HG02571 (cell line): ENCODE data around the gene NCMAP.
"Not testable (repeated sequence)": the region's sequence is repeated elsewhere in the genome, so short reads cannot be mapped to it uniquely, and the experiment has no call there.

Source experiments
- ATAC-seq: cut with Tn5 transposase; IDR thresholded peaks from one replicate; pipeline ENCODE4 v1.9.1; 2021; ENCODE audit warnings: mild to moderate bottlenecking, moderate library complexity; ENCODE audit not compliant: unreplicated experiment

The NCMAP gene

DNA sequence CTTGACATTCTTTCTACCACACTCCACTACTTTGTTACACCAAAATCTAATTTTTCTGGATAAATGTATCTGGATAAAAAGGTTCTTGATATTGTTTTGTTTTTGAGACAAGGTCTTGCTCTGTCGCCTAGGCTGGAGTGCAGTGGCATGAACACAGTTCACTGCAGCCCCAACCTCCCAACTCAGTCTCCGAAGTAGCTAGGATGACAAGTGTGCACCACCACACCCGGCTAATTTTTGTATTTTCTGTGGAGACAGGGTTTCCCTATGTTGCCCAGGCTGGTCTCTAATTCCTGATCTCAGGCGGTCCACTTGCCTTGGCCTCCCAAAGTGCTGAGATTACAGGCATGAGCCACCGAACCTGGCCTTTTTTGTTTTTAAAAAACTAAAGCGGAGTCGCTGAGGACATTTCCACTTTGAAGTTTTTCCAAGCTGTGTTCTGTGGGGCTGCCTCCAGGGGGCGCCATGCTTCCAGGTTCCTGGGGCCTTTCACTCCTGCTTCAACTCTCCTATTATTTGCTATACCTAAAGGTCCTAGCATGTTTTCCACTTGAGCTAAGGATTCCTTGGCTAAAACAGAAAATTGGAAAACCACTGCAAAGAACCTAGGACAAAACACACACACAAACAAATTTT, 14.1 kb upstream of the NCMAP start:
- no peak for ATAC-seq

DNA sequence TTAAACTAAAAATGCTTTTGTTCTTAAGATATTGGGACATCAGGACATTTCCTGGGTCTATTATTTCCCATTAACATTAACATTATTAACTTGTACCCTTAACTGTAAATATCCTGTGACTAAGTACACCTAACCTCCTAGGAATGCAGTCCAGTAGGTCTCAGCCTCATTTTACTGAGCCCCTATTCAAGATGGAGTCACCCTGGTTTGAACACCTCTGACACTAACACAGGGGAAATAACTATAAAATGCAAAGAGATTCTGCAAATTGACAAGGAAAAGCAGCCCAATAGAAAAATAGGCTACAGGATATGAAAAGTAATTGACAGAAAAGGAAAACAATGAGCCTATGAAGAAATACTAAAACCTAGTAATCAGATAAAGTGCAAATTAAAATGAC, 11.6 kb upstream of the NCMAP start:
- no peak for ATAC-seq

DNA sequence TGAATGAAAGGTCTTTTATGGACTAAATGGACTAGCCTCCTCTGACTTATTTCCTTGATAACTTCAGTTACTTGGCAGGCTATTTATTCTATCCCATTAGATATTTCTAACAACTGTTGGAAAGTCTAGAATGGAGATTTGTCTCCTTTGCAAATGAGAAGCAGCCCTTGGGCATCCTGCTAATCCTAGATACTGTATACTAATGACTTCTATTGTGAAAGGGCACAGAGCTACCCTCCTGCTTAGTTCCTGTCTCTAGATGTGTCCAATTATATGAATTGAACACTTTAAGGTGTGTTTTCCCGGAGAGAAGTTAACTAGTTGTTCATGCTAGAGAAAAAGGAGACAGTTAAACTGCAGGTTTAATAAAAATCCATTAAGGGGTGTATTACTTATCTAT, 10.2 kb upstream of the NCMAP start:
- ATAC-seq: no peak

DNA sequence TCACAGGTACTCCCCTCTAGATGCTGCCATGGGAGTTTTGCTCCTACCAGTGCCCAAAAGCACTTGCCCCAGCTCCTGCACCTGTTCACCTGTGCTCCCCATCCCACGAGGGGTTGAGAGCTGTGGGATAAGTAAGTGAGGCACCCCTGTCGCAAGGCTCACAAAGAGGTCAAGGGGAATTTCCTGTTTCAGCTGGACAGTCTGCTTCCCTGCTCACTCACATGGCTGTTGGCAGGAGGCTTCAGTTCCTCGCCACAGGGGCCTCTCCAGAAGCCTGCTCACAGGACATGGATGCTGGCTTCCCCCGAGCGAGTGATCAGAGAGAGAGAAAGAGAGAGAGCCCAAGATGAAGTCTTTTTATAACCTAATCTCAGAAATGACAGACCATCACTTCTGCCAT, 8.7 kb upstream of the NCMAP start:
- ATAC-seq: no peak

DNA sequence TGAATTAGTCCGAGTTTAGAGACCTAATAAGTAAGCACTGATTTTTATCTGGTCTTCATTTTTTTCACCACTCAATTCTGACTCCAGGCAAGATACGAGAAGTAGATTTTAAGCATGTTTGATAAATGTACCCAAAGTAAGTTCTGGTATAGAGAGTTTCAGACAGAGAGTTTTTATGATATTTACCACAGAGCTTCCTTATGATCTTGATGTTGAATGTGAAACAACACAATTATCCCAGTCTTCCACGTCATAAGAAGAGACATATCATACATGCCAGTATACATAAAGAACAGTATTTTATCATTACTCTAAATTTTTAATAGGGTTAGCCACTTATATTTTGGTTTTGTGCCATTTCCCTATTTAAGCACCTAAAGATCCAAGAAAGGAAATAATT, 7.8 kb upstream of the NCMAP start:
- no peak for ATAC-seq

DNA sequence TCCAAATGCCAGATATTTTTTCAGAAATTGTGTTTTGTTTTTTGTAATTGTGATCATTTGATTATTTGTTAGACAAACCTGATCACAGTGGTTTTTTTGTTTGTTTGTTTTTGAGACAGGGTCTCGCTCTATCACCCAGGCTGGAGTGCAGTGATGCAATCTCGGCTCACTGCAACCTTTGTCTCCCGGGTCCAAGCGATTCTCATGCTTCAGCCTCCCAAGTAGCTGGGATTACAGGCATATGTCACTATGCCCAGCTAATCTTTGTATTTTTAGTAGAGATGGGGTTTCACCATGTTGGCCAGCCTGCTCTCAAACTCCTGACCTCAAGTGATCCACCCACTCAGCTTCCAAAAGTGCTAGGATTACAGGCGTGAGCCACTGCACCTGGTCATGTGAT, 6.7 kb upstream of the NCMAP start:
- ATAC-seq: not testable (repeated sequence)

DNA sequence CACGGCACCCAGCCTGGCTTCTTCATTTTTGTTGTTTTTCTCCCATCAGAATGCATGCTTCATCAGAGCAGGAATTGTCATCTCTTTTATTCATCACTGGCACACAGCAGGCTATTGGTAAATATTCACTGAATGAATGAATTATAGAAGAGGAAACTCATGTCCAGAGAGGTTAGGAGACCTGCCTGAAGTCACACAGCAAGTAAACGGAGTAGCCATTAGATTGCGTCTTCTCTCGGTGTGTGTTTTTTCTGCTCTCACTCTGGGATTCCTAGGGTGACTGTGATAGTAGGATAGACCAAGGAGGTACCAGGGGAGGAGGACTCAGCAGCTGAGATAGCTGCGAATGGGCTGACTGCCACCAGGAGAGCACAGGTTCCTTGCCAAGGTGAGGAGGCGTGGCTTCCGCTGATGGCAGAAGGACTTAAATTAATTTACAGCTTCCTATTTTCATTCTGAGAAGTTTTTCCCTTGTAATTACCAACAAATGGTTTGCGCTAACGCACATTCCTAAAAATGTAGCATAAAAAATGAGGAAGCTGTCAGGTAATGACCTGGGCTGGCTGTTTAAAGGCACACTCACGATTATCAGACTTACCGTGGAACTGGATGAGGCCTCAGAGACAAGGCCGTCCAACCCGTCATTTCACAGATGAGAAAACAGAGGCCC, 4.5 kb upstream of the NCMAP start:
- no peak for ATAC-seq

DNA sequence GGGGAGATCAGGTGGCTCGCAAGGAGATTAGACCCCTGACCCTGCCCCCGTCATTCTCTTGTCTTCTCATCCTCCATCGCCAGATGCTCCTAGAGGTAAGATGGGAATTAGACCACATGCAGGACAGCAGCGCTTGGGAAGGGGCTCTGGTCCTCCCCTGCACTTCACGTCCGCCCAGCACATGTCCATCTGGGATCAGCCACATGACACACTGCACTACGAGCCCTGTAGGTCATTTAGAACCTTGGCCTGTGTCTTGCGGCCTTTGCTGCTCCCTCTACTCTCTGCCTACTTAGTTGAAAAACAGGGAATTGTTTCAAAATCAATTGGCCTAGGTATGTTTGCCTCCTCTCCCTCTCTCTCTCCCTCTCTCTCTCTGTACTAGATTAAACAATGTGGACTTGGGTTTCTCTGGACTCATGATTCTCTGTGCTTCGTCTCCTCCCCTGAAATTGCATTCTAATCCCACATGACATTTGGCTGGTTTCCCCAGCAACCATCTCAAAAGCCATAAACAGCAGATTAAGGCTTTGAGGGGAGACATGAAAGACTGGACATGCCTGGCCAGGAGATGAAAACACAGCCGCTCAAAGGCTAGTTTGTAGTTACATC, 3.8 kb upstream of the NCMAP start:
- ATAC-seq: no peak

DNA sequence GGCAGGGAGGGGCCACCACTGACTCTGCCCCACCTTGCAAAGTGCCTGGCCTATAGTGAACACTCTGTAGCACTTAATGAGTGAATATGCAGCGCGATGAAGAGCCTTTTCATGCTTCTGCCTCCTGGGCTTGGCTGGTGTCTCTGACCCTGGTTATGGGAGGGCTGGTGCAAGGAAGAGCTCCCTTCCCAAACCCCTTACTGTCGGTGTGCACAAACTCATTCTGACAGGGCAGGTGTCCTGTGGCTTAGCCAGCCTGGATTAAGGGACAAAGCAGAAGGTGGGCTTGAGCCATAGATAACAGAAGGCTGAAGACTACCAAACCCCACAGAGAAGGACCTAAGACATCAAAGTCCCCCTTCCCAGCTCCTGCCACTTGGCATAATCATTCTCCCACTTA, 2.0 kb upstream of the NCMAP start:
- ATAC-seq: no peak

DNA sequence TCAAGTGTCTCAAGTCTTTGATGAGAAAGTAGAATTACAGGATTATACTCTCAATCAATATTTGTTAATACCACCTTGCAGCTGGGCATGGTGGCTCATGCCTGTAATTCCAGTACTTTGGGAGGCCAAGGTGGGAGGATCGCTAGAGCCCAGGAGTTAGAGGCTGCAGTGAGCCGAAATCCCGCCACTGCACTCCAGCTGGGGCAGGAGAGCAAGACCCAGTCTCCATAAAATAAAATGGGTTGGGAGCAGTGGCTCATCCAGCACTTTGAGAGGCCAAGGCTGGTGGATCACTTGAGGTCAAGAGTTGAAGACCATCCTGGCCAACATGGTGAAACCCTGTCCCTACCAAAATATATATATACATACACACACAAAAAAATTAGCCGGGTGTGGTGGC, 1.2 kb upstream of the NCMAP start:
- ATAC-seq: no peak

DNA sequence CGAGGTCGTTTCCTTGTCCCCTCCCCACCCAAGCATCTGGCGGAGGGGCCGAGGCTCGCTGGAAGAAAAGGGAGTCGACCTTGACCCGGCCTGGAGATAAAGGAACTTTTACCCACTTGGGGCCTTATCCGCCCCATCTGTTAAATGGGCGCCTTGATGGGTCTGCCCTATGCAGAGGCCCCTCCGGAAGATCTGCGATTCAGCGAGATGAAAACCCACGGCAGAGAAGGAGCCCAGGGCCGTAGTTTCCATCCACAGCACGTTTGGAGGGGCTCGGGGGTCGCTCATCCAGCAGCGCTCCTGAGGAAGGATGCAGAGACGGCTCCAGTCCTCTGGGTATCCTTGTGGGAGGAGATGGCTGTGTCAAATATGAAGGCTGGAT, 518 bp downstream of the NCMAP start:
- no peak for ATAC-seq

DNA sequence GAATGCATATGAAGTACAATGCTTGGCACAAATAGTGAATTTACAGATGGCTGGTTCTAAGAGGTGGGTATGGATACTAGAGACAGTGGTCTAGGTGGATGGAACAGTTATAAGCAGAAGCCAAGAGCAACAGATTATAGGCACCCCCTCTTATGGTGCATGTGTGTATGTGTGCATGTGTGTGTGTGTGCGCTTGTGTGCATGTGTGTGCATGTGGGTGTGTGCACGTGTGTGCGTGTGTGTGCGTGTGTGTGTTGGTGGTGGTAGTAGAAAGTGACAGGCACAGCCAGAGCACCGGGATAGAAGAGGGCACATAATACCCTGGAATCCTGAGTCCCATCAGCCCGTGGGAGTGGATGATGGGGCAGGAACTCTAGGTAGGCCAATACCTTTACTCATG, 1.3 kb downstream of the NCMAP start:
- no peak for ATAC-seq

DNA sequence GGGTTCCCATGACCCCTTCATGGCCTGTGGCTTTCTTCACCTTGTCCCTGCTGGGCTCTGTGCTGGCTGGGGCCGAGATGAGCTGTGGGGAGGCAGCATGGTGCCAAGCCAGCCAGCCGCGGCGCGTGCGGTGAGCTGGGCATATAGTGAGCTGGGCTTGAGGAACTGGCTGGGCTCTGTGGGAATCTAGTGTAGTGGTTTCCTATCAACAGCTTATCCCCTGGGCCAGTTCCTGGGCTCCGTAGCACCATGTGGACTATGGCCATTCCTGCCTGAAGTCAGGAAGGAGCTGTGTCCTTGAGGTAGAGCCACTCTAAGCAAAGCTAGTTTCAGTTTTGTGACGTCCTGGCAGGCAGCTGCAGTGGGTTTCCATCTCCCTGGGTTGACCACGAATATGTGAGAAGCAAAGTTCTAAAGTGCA, 1.8 kb downstream of the NCMAP start:
- ATAC-seq: no peak

DNA sequence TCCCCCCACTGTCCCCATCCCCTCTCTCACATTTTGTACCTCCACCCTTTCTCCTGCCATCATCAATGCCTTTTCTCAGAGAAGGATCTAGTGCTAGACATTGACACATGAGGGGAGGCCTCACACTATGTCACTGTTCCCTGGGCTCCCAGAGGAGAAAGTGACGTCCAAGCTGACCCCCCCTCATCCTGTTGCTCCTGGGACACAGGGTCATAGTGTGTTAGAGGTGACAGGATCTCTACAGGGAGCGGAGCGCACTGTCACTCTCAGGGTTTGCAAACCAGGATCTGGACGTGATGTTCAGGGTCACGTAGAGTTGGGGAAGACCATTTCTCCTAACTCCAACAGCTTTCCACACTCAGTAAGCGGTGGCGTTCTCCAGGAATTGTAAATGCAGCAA, 2.6 kb downstream of the NCMAP start:
- no peak for ATAC-seq

DNA sequence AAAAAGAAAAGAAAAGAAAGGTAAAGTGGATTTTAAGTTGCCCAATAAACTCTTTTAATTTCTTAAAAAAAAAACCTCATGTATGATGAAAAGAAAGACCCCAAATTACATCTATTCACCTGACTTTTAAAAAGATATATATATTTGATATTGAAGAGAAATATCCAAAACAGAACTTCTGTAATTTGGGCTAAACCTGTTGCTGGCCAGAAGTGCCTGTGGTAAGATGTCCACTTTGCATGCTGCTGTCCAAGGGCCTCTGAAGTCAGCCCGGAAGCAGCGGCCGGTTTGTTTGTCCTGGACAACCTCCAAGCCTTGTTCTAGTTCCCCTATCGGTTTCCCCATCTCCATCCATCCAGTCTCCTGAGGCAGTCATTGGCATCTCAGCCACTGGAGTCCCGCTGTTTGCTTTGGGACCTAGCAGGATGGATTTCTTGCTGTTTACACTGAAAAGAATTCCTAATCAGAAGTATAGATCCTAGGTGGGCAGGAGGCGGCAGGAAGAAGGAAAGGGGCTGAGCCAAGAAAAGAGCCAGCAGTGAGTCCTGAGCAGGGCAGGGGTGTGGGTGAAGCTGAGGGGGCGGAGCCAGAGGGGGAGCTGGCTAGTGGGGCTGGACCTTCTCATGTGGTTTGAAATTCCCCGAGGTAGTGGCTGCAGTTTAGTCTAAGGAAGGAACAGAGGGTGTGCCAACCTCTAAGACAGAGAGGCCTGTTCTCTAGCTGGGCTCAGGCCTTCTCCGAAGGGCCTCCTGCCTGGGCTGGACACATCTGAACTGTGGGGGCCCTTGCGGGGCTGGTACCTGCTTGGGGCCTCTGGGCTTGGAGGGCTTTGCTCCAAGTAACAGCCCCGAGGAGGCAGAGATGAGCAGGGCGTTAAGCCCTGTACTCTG, 3.3 kb downstream of the NCMAP start:
- ATAC-seq: no peak

DNA sequence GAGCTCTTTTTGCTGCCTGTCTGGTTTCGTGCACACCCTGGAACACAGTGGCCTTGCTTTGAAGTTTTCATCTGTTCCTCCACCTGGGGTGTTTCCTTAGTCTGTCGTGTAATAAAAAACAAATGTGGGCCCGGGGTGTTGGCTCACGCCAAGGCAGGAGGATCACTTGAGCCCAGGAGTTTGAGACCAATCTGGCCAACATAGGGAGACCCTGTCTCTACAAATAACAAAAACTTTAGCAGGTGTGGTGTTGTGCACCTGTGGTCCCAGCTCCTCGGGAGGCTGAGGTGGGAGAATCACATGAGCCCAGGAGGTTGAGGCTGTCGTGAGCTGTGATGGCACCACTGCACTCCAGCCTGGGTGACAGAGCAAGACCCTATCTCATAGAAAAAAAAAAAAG, 4.5 kb downstream of the NCMAP start:
- no peak for ATAC-seq

DNA sequence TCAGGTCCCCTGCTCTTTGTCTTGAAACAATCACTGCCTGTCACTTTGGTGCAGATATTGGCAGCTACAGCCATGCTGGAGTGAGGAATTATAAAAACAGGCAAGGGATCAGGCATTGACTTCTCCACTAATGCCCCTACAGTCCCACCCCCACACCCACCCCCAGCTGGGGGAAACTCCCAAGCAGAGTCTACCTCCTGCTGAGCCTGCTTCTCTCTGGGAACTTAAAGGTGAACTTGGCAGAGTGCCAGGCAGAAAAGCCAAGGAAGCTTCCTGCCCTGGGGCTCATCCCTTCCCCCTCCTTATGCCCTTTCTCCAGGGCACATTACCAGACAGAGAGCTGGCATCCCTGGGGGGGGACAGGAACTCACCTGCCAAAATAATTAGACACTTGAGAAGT, 6.7 kb downstream of the NCMAP start:
- no peak for ATAC-seq

DNA sequence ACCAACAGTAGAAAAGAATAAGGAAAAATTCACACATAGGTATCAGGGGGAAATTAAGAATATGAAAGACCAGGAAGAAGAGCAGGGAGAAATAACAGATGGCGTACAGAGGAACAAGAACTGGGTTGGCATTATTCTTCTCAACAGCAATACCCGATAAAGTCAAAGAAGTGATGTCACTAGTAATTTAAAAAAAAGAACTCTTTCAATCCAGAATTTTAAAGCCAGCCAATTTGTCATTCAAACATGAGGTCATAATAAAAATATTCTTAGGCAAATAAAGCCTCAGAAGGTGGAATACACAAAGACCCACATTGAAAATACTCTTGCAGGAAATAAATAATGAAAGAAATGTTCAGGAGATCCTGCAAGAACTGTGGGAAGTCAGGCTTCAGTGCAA, 8.8 kb downstream of the NCMAP start:
- no peak for ATAC-seq

DNA sequence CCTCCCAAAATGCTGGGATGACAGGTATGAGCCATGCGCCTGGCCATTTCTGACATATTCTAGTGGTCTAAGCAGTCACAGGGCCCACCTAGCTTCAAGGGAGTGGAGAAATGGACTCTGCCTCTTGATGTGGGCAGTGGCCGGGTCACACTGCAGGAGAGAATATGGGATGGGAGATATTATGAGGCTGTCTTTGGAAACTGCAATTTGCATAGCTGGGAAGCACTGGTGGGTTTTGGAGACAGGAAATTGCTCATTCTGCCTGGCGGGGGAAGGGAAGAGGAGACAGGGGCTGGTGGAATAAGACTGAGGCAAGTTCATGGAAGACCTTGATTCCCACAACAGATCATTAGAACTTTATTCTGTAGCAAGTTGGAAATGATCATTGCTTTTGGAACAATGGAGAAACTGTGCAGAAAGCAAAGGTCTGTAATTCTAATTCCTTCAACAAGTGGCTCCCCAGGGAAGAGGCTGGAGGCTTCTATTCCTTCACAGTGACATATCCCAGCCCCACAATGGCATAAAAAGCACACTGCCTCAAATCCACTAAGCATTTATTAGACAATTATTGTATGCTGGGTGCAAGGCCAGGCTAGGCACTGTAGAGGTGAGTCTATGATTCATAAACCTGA, 10.5 kb downstream of the NCMAP start:
- no peak for ATAC-seq

DNA sequence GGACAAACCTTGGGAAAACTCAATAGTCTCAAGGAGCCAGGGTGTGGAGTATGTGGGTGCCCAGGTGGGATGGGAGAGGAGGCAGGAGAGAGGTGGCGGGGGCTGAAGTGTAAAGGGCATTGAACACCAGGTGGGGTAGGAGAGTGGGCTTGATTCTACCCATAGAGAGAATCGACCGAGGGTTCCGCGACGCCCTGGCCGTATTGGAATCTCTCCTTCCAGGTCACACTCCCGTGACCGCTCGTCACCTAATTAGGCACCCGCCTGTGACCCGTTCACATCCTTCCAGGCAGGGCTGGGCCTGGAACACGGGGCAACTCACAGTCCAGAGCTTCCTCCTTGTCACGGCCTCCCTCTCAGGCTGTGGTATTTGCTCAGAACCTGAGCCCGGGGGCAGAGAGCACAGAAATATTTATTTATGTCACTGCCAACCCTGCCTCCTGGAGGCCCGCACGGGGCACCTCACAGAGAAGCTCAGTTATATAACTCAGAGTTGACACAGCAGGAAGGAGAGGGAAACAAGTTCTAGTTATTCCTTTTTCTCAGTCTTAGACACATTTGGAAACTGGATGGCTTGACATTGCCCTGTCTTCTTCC, 12.0 kb downstream of the NCMAP start:
- ATAC-seq: no peak

DNA sequence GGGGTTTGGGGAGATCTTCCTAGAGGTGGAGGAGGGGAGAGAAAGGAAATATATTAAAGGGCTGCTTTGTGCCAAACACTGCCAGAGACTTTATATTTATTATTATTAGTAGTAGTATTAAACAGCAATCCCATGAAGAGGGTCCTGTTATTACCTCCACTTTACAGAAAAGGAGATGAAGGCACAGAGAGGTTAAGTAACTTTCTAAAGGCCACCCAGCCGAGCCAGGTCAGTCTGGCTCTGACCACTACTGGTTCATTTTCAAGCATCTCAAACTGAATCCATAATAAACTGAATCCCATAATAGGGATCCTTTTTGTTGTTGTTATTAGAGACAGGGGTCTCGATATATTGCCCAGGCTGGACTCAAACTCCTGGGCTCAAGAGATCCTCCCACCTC, 12.6 kb downstream of the NCMAP start:
- no peak for ATAC-seq
